ENCODE measurements around the gene EPAS1.

EPAS1 gene

DNA sequence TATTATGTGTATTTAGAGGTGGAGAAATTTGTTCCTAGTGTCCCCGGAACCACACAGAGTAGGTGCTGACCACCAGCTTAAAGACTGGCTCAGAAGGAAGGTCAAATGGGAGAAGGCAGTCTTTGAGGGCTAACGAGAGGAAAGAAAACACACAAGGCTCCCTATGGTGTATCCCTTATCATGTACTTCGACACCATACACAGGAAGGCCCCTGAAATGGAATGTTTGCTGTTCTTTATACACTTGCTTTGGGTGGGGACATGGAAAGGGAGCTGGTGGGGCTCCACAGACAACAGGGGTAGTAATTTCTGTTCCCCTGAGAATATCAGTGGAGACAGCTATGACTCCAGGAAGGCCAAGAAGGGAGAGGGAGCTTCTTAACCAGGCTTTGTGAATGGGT lies 6.0 kb downstream of the EPAS1 start:
- Histone ChIP-seq H3K4me1 (ENCODE audit: control insufficient read depth, insufficient read depth, low read length) (peaks cover 32% of the 10 kb centered on the region), H3K36me3 (ENCODE audit: control insufficient read depth, insufficient read depth, low read length) (no peaks in the 10 kb centered on the region), H3K27me3 (ENCODE audit: control insufficient read depth, insufficient read depth, low read length) (peaks cover 53% of the 10 kb centered on the region), H3K4me3 (ENCODE audit: low read depth, low read length) (no peak overlapping the region), H3K27ac (ENCODE audit: low read depth, low read length) (no peak overlapping the region), H3K9ac (ENCODE audit: low read length) (no peak overlapping the region), H3K9me3 (ENCODE audit: control insufficient read depth, insufficient read depth, low read depth, low read length) (0 out of 2 replicates have a peak, but pooled peaks cover 5% of the 10 kb centered on the region)

DNA sequence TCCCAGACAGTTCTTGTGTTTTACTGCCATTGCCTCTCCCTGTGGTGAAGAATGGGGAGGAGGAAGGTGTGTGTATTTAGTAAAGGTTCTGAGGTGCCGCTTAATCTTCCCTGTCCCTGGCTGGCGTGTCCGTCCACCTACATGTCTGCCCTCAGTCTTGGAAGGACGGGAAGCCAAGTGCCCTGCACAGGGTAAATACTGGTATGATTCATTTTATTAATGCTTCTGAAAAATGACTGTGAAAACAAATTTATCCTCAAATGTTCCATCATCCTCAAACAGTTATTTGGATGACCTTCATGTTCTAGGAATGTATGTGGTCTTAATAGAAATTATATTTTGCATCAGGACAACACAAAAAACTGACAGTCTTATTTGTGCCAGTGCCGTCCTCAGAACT lies 6.6 kb downstream of the EPAS1 start:
- Histone ChIP-seq H3K36me3 (ENCODE audit: control insufficient read depth, insufficient read depth, low read length) (no peaks in the 10 kb centered on the region), H3K4me3 (ENCODE audit: low read depth, low read length) (no peak overlapping the region), H3K9ac (ENCODE audit: low read length) (no peak overlapping the region), H3K9me3 (ENCODE audit: control insufficient read depth, insufficient read depth, low read depth, low read length) (0 out of 2 replicates have a peak, but pooled peaks cover 5% of the 10 kb centered on the region), H3K4me1 (ENCODE audit: control insufficient read depth, insufficient read depth, low read length) (peaks cover 29% of the 10 kb centered on the region), H3K27ac (ENCODE audit: low read depth, low read length) (no peak overlapping the region), H3K27me3 (ENCODE audit: control insufficient read depth, insufficient read depth, low read length) (peaks cover 47% of the 10 kb centered on the region)

DNA sequence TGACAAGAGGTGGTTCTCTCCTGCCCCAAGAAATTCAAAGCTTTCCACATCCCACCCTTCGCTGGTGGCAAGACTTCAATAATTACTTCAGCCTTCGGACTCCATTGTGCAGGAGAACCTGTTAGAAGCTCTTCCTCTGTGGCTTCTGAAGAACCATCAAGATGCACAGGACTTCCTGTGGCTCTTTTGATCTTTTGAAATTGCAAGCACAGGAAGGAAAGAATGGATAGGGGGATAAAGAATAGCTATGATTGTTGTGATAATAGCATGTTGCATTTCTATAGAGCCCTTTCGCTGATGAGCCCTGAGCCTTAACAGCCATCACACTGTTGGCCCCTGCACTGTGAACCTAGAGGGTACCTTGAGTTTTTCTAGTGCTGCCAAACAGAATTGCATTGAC lies 7.4 kb downstream of the EPAS1 start:
- Histone ChIP-seq H3K4me1 (ENCODE audit: control insufficient read depth, insufficient read depth, low read length) (peaks cover 22% of the 10 kb centered on the region), H3K9ac (ENCODE audit: low read length) (no peak overlapping the region), H3K27ac (ENCODE audit: low read depth, low read length) (no peak overlapping the region)

DNA sequence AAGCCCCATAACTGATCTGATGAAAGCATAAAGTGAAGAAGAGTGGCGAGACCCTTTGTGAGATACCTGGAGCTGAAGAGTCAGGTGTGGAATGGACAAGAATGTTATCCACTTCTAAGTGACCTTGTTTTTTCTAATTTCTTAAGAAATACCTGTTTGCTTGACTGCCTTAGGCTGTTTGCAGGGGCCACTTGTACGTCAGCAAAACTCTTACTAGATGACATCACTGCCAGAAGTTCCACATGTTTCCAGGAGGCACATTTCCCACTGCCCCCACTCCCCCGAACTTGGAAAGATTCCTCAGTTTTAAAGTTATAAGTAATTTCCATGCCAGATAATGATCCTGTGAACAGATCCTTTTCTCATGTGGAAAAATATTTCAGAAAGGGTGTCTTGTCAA lies 8.0 kb downstream of the EPAS1 start:
- Histone ChIP-seq H3K27ac (ENCODE audit: low read depth, low read length) (no peak overlapping the region), H3K4me1 (ENCODE audit: control insufficient read depth, insufficient read depth, low read length) (peaks cover 17% of the 10 kb centered on the region)

More for the DNA sequence above, 7.4 kb downstream of the EPAS1 start:
- Histone ChIP-seq H3K36me3 (ENCODE audit: control insufficient read depth, insufficient read depth, low read length) (no peaks in the 10 kb centered on the region), H3K4me3 (ENCODE audit: low read depth, low read length) (no peak overlapping the region), H3K27me3 (ENCODE audit: control insufficient read depth, insufficient read depth, low read length) (peaks cover 39% of the 10 kb centered on the region), H3K9me3 (ENCODE audit: control insufficient read depth, insufficient read depth, low read depth, low read length) (0 out of 2 replicates have a peak, but pooled peaks cover 5% of the 10 kb centered on the region)

DNA sequence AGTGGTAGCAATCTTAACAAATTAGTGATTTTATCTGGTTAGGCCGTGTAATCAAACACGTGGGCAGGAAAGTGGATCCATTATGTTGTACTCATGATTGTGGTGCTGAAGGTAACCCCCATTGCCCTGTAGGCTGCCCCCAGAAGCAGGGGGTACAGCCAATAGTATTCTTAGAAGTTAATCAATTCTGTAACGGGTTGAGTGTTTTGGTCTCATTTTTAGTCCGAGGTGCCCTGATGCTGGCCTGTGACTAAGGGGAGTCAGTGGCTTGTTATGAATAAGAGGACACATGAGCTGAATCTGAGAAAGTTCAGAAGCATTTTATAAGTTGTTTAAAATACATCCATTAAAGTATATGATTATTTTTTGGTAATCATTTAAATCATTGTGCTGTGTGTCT lies 8.6 kb downstream of the EPAS1 start:
- H3K9ac ChIP-seq (ENCODE audit: low read length) = no peak overlapping the region
- no peaks in the 10 kb centered on the region for H3K36me3 ChIP-seq (ENCODE audit: control insufficient read depth, insufficient read depth, low read length)
- 0 out of 2 replicates have a peak, but pooled peaks cover 5% of the 10 kb centered on the region for H3K9me3 ChIP-seq (ENCODE audit: control insufficient read depth, insufficient read depth, low read depth, low read length)
- no peak overlapping the region for H3K27ac ChIP-seq (ENCODE audit: low read depth, low read length)
- H3K4me1 ChIP-seq (ENCODE audit: control insufficient read depth, insufficient read depth, low read length) = peaks cover 13% of the 10 kb centered on the region; the same call in 1 of the 2 replicates
- H3K27me3 ChIP-seq (ENCODE audit: control insufficient read depth, insufficient read depth, low read length) = peaks cover 27% of the 10 kb centered on the region
- H3K4me3 ChIP-seq (ENCODE audit: low read depth, low read length) = no peak overlapping the region

More for the DNA sequence above, 8.0 kb downstream of the EPAS1 start:
- H3K9me3 ChIP-seq (ENCODE audit: control insufficient read depth, insufficient read depth, low read depth, low read length) = 0 out of 2 replicates have a peak, but pooled peaks cover 5% of the 10 kb centered on the region
- no peak overlapping the region for H3K4me3 ChIP-seq (ENCODE audit: low read depth, low read length)
- H3K9ac ChIP-seq (ENCODE audit: low read length) = no peak overlapping the region
- peaks cover 33% of the 10 kb centered on the region for H3K27me3 ChIP-seq (ENCODE audit: control insufficient read depth, insufficient read depth, low read length)
- H3K36me3 ChIP-seq (ENCODE audit: control insufficient read depth, insufficient read depth, low read length) = no peaks in the 10 kb centered on the region

DNA sequence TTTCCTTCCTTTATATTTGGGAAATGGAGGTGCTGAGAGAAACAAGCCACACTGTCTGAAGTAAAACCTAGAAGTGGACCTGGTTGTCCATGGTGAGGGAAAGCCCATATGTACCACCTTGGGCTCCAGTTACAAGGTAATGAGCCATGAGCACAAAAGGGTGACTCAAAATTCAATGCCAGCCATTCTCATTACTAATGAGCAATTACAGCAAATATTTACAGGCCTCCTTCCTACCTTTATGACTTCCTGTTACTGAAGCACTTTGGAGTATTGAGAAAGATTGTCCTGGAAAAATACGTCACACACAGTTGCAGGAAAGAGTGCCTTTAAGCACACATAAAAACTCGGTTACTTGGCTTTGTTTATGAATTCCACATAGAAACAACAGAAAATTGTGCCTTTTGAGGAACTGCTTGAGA lies 9.1 kb downstream of the EPAS1 start:
- H3K9ac ChIP-seq (ENCODE audit: low read length) = no peak overlapping the region
- H3K9me3 ChIP-seq (ENCODE audit: control insufficient read depth, insufficient read depth, low read depth, low read length) = 0 out of 2 replicates have a peak, but pooled peaks cover 5% of the 10 kb centered on the region
- H3K4me1 ChIP-seq (ENCODE audit: control insufficient read depth, insufficient read depth, low read length) = peaks cover 13% of the 10 kb centered on the region; the same call in 1 of the 2 replicates
- H3K27me3 ChIP-seq (ENCODE audit: control insufficient read depth, insufficient read depth, low read length) = peaks cover 22% of the 10 kb centered on the region
- H3K27ac ChIP-seq (ENCODE audit: low read depth, low read length) = no peak overlapping the region
- H3K36me3 ChIP-seq (ENCODE audit: control insufficient read depth, insufficient read depth, low read length) = no peaks in the 10 kb centered on the region
- no peak overlapping the region for H3K4me3 ChIP-seq (ENCODE audit: low read depth, low read length)

DNA sequence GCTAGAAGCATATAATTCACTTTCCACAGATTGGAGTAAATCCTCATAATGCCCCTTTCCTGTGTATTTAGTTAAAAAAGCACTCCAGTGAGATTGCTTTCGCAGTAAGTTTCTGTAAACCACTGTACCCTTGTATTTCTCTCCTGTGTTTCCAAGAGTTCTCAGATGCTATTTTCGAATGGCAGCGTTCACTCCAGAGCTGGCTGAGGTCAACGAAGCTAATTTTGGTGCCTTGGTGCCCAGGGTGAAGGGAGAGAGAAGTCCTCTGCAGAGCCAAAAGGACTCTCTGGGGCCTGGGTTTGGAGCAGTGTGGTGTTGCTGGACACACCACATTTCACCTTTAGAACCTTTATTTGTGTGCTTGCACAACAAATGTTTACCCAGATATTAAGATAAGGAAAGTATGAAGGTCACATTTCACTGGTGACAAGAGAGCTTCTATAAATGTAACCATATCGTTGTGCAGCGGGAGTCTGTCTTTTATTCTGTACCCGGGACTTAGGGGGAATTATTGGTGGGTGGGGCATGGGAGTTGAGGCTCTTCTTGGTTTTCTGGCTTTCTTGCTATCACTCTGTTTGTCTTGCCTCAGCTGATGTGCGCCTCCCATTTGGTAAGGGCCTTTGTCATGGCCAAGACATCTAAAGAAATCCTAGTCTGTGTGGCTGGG lies 9.9 kb downstream of the EPAS1 start:
- Histone ChIP-seq H3K27ac (ENCODE audit: low read depth, low read length) (no peak overlapping the region), H3K9me3 (ENCODE audit: control insufficient read depth, insufficient read depth, low read depth, low read length) (0 out of 2 replicates have a peak, but pooled peaks cover 5% of the 10 kb centered on the region), H3K27me3 (ENCODE audit: control insufficient read depth, insufficient read depth, low read length) (peaks cover 14% of the 10 kb centered on the region), H3K9ac (ENCODE audit: low read length) (no peak overlapping the region), H3K36me3 (ENCODE audit: control insufficient read depth, insufficient read depth, low read length) (no peaks in the 10 kb centered on the region), H3K4me3 (ENCODE audit: low read depth, low read length) (no peak overlapping the region), H3K4me1 (ENCODE audit: control insufficient read depth, insufficient read depth, low read length) (peaks cover 13% of the 10 kb centered on the region; the same call in 1 of the 2 replicates)

DNA sequence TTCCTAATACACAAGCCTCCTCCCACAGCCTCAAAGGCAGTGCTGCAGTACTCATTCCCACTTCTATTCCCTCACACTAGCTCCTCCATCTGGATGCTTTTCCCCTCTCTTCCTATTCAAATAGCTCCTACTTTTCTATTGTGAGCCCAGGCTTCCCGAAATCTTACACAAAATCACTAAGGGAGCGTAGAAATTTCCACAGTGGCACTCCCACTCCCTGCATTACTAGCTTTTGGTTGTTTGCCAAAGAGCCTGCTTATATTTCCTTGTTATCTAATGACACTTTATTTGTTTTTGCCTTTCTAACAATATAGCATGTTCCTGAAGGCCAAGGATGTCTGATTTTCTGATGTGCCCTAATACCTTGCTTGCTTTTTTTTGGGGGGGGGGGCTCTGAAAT lies 10.9 kb downstream of the EPAS1 start:
- Histone ChIP-seq H3K9me3 (ENCODE audit: control insufficient read depth, insufficient read depth, low read depth, low read length) (0 out of 2 replicates have a peak, but pooled peaks cover 5% of the 10 kb centered on the region), H3K4me3 (ENCODE audit: low read depth, low read length) (no peak overlapping the region), H3K27me3 (ENCODE audit: control insufficient read depth, insufficient read depth, low read length) (peaks cover 7% of the 10 kb centered on the region; the same call in 1 of the 2 replicates), H3K27ac (ENCODE audit: low read depth, low read length) (no peak overlapping the region), H3K4me1 (ENCODE audit: control insufficient read depth, insufficient read depth, low read length) (peaks cover 12% of the 10 kb centered on the region; the same call in 1 of the 2 replicates), H3K9ac (ENCODE audit: low read length) (no peak overlapping the region), H3K36me3 (ENCODE audit: control insufficient read depth, insufficient read depth, low read length) (no peaks in the 10 kb centered on the region)

DNA sequence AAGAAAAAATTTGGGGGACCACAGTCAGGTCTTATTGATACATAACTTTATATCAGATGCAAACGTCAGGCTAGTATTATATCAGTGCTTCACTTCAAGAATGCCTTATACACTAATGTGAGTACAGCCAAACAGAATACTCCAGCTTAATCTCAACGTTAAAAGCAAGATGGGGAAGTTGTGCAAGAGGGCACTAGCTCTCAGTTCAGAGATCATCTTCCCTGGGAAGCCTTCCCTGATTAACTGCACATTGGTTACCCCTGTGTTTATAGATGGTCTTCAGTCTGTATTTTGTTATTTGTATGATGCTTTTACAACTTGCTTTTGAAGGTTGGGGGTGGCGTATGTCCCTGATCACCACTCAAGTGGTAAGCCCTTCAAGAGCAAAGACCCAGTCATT lies 11.4 kb downstream of the EPAS1 start:
- no peak overlapping the region for H3K9ac ChIP-seq (ENCODE audit: low read length)
- 0 out of 2 replicates have a peak, but pooled peaks cover 5% of the 10 kb centered on the region for H3K9me3 ChIP-seq (ENCODE audit: control insufficient read depth, insufficient read depth, low read depth, low read length)
- H3K4me1 ChIP-seq (ENCODE audit: control insufficient read depth, insufficient read depth, low read length) = peaks cover 7% of the 10 kb centered on the region; the same call in 1 of the 2 replicates
- no peak overlapping the region for H3K27ac ChIP-seq (ENCODE audit: low read depth, low read length)
- peaks cover 2% of the 10 kb centered on the region; the same call in 1 of the 2 replicates for H3K27me3 ChIP-seq (ENCODE audit: control insufficient read depth, insufficient read depth, low read length)
- H3K4me3 ChIP-seq (ENCODE audit: low read depth, low read length) = no peak overlapping the region
- no peaks in the 10 kb centered on the region for H3K36me3 ChIP-seq (ENCODE audit: control insufficient read depth, insufficient read depth, low read length)

DNA sequence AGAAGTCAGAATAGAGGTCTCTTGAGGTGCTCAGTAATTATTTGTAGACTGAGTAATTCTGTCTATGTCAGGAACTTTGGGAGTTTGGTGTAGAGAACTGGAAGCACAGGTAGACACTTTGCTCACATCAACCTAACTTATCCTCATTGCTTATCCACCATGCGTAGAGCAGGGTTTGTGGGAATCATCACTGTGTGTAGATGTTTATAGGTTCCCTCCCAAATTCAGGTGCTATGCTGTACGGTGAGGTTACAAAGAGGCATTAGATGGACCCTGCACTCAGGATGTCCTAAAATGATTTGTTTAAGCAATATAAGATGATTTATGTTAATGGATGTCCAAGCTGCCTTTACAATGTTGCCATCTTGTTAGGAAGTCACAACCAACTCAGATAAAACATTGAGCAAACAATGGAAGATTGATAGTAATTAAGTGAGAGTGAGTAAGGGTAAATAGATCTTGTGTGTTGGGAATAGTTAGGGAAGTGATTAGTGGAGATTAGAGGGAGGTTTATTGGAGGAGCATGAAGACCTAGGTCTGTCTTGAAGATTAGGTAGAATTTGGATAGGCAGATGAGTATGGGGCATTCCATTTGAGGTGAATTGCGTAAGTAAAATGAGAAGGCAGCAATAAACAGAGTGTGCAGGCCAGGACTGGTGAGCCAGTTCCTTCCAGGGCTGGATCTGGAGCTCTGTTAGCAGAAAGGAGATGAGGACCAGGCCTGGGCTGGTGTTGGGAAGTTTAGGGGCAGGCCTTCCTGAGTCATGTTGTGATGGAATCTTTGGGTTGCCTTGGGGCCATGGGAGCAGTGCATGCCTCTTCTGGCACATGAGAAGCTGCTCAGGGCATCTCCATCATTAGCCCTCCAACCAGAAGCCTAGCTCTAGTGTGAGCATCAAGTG lies 12.1 kb downstream of the EPAS1 start:
- H3K4me1 ChIP-seq (ENCODE audit: control insufficient read depth, insufficient read depth, low read length) = peaks cover 7% of the 10 kb centered on the region; the same call in 1 of the 2 replicates
- no peak overlapping the region for H3K4me3 ChIP-seq (ENCODE audit: low read depth, low read length)
- 0 out of 2 replicates have a peak, but pooled peaks cover 5% of the 10 kb centered on the region for H3K9me3 ChIP-seq (ENCODE audit: control insufficient read depth, insufficient read depth, low read depth, low read length)
- H3K36me3 ChIP-seq (ENCODE audit: control insufficient read depth, insufficient read depth, low read length) = no peaks in the 10 kb centered on the region
- no peaks in the 10 kb centered on the region for H3K27me3 ChIP-seq (ENCODE audit: control insufficient read depth, insufficient read depth, low read length)
- no peak overlapping the region for H3K27ac ChIP-seq (ENCODE audit: low read depth, low read length)
- no peak overlapping the region for H3K9ac ChIP-seq (ENCODE audit: low read length)
